ENCODE measurements around the gene SRPK2.
"Not testable (repeated sequence)": the region's sequence is repeated elsewhere in the genome, so short reads cannot be mapped to it uniquely, and the experiment has no call there.

SRPK2 gene

GRCh38 chr7:105388356-105389087 is at the start of gene SRPK2:
Gene SRPK2, minus strand, starts transcription at chr7:105388921.
- peak; percentile 60 for DNase-seq (ENCODE audit: low read depth)

- DNase-seq (ENCODE audit: low read depth): no peak
Observed at GRCh38 chr7:105438254-105438653, 49.5 kb upstream of the SRPK2 start.

GRCh38 chr7:105437356-105437755 is 48.6 kb upstream of the SRPK2 start:
- DNase-seq (ENCODE audit: low read depth): not testable (repeated sequence)

- peak; percentile 29 for DNase-seq (ENCODE audit: low read depth)
Observed at GRCh38 chr7:105429746-105430612, 41.3 kb upstream of the SRPK2 start.

GRCh38 chr7:105426606-105427146 is 38.0 kb upstream of the SRPK2 start:
- DNase-seq (ENCODE audit: low read depth): no peak

GRCh38 chr7:105423987-105424386 is 35.3 kb upstream of the SRPK2 start:
- no peak for DNase-seq (ENCODE audit: low read depth)

- no peak for DNase-seq (ENCODE audit: low read depth)
Observed at GRCh38 chr7:105413887-105414437, 25.2 kb upstream of the SRPK2 start.

GRCh38 chr7:105410774-105411173 is 22.1 kb upstream of the SRPK2 start:
- DNase-seq (ENCODE audit: low read depth): not testable (repeated sequence)

GRCh38 chr7:105409775-105410174 is 21.1 kb upstream of the SRPK2 start:
- DNase-seq (ENCODE audit: low read depth): not testable (repeated sequence)

- DNase-seq (ENCODE audit: low read depth): no peak
Observed at GRCh38 chr7:105408791-105409410, 20.2 kb upstream of the SRPK2 start.

- DNase-seq (ENCODE audit: low read depth): no peak
Observed at GRCh38 chr7:105403128-105403527, 14.4 kb upstream of the SRPK2 start.

GRCh38 chr7:105402221-105403095 is 13.7 kb upstream of the SRPK2 start:
- DNase-seq (ENCODE audit: low read depth): no peak

GRCh38 chr7:105399043-105399725 is 10.5 kb upstream of the SRPK2 start:
- no peak for DNase-seq (ENCODE audit: low read depth)

GRCh38 chr7:105396566-105396965 is 7.8 kb upstream of the SRPK2 start:
- DNase-seq (ENCODE audit: low read depth): no peak

- DNase-seq (ENCODE audit: low read depth): no peak
Observed at GRCh38 chr7:105391429-105391828, 2.7 kb upstream of the SRPK2 start.

GRCh38 chr7:105389889-105390288 is 1.2 kb upstream of the SRPK2 start:
- no peak for DNase-seq (ENCODE audit: low read depth)

GRCh38 chr7:105389088-105389650 is 448 bp upstream of the SRPK2 start:
- DNase-seq (ENCODE audit: low read depth): no peak

- peak; percentile 24 for DNase-seq (ENCODE audit: low read depth)
Observed at GRCh38 chr7:105387508-105388355, 989 bp downstream of the SRPK2 start.

GRCh38 chr7:105377903-105378302 is 10.8 kb downstream of the SRPK2 start:
- DNase-seq (ENCODE audit: low read depth): no peak

Measured in stimulated activated CD4-positive, alpha-beta T cell treated with anti-CD3 and anti-CD28 coated beads, Interleukin-2, amount 100 ng/mL, for 4 hours (primary cell).